GM23338 (cell line): ENCODE measurements around the gene ABCB6. TPM values are rescaled to one million over a fixed set of nuclear protein-coding genes. Genes with fewer than 3 reads are reported as not detected.

Source experiments
- ATAC-seq: fragments of 200-7000 bp; cut with Tn5 transposase; 3 replicates; pipeline ENCODE4 v1.9.1; 2020
- DNase-seq: peaks from one replicate; pipeline ENCODE4 v3.0.0-alpha.2; 2015; ENCODE audit warnings: low spot score
- H2AFZ ChIP-seq: fragments of 200-600 bp; sonication (generic); 2 replicates; pipeline ENCODE4 v1.8.0; 2016; ENCODE audit warnings: antibody characterized with exemption, mild to moderate bottlenecking, moderate library complexity
- H3F3A ChIP-seq: fragments of 200-600 bp; sonication (generic); replicated peaks from 2 replicates; pipeline ENCODE4 v1.8.0; 2017; ENCODE audit warnings: antibody characterized with exemption, mixed run types, low read depth
- H3K27ac ChIP-seq: fragments of 200-600 bp; sonication (generic); 2 replicates; pipeline ENCODE4 v1.6.1; 2016; ENCODE audit warnings: low read depth
- H3K27me3 ChIP-seq: fragments of 200-600 bp; sonication (generic); 2 replicates; pipeline ENCODE4 v1.8.0; 2016; ENCODE audit warnings: mild to moderate bottlenecking, mixed run types, moderate library complexity; ENCODE audit not compliant: insufficient read depth
- H3K36me3 ChIP-seq: fragments of 200-600 bp; sonication (generic); 2 replicates; pipeline ENCODE4 v1.8.0; 2016; ENCODE audit warnings: mild to moderate bottlenecking; ENCODE audit not compliant: insufficient read depth
- H3K4me1 ChIP-seq: fragments of 200-600 bp; sonication (generic); 2 replicates; pipeline ENCODE4 v1.8.0; 2016; ENCODE audit warnings: mild to moderate bottlenecking, moderate library complexity; ENCODE audit not compliant: insufficient read depth
- H3K4me2 ChIP-seq: fragments of 200-600 bp; sonication (generic); 2 replicates; pipeline ENCODE4 v1.7.1; 2017; ENCODE audit warnings: mixed run types
- H3K4me3 ChIP-seq: fragments of 200-600 bp; sonication (generic); 2 replicates; pipeline ENCODE4 v1.6.1; 2016; ENCODE audit warnings: mixed run types
- H3K79me2 ChIP-seq: fragments of 200-600 bp; sonication (generic); replicated peaks from 2 replicates; pipeline ENCODE4 v1.8.0; 2017; ENCODE audit warnings: mild to moderate bottlenecking; ENCODE audit not compliant: insufficient read depth
- H3K9me2 ChIP-seq: fragments of 200-600 bp; sonication (generic); 2 replicates; pipeline ENCODE4 v1.8.0; 2017; ENCODE audit not compliant: insufficient read depth
- H4K20me1 ChIP-seq: fragments of 200-600 bp; sonication (generic); replicated peaks from 2 replicates; pipeline ENCODE4 v1.8.0; 2017; ENCODE audit warnings: mild to moderate bottlenecking; ENCODE audit not compliant: insufficient read depth
- H3K27ac Mint-ChIP-seq: 2 replicates; pipeline ENCODE4 v1.8.0; 2020; ENCODE audit warnings: inconsistent platforms, mild to moderate bottlenecking, moderate library complexity, mixed read lengths
- H3K27me3 Mint-ChIP-seq: 3 replicates; pipeline ENCODE4 v1.8.0; 2022; ENCODE audit warnings: low read depth, mild to moderate bottlenecking, moderate library complexity, mixed read lengths, inconsistent platforms; ENCODE audit not compliant: insufficient read depth, poor library complexity
- H3K36me3 Mint-ChIP-seq: 3 replicates; pipeline ENCODE4 v1.8.0; 2021; ENCODE audit warnings: low read depth, mild to moderate bottlenecking, inconsistent platforms, moderate library complexity, mixed read lengths
- H3K4me1 Mint-ChIP-seq: 3 replicates; pipeline ENCODE4 v1.8.0; 2020; ENCODE audit warnings: mild to moderate bottlenecking, inconsistent platforms, mixed read lengths
- H3K4me3 Mint-ChIP-seq: 3 replicates; pipeline ENCODE4 v1.8.0; 2021; ENCODE audit warnings: moderate library complexity, mild to moderate bottlenecking, inconsistent platforms, mixed read lengths
- H3K9me3 Mint-ChIP-seq: 3 replicates; pipeline ENCODE4 v1.8.0; 2020; ENCODE audit warnings: moderate library complexity, mild to moderate bottlenecking, inconsistent platforms, mixed read lengths
- CREB1 ChIP-seq: fragments of 250-450 bp; sonication (Bioruptor Pico); IDR thresholded peaks from 2 replicates; pipeline ENCODE4 v1.5.0; 2020; ENCODE audit warnings: low read depth, mild to moderate bottlenecking, moderate library complexity
- ETS1 ChIP-seq: IDR thresholded peaks from 2 replicates; pipeline ENCODE4 v1.6.1; 2016; ENCODE audit warnings: antibody characterized with exemption
- NANOG ChIP-seq: IDR thresholded peaks from 2 replicates; pipeline ENCODE4 v1.6.1; 2016; ENCODE audit warnings: antibody characterized with exemption, borderline replicate concordance
- POLR2AphosphoS5 ChIP-seq: IDR thresholded peaks from 2 replicates; pipeline ENCODE4 v1.6.1; 2016; ENCODE audit warnings: antibody characterized with exemption, low read depth
- ZNF462 ChIP-seq: fragments of 250-450 bp; sonication (Bioruptor Pico); IDR thresholded peaks from 2 replicates; pipeline ENCODE4 v1.5.0; 2020; ENCODE audit warnings: mild to moderate bottlenecking, moderate library complexity
- polyA plus RNA-seq: library from polyadenylated mRNA; unstranded; fragments of >200 nt; fragmentation: Nextera tagmentation; extraction: Ambion mirVana; gene quantifications from 2 replicates; pipeline ENCODE4 v1.2.1, GENCODE V29; 2016
- total RNA-seq: library from RNA; depleted of rRNA; stranded (reverse); fragments of >200 nt; shearing (Covaris generic); gene quantifications from 2 replicates; pipeline ENCODE4 v1.2.3, GENCODE V29; 2014

The ABCB6 gene
- total and polyA plus RNA-seq, 2 experiments from 2014 or later, result 26.2 to 35.1 TPM

- no peak for TF ChIP-seq ZNF462
- TF ChIP-seq ETS1, result no peak
- no peak for TF ChIP-seq CREB1
Observed at GRCh38 chr2:219165058-219165911, 53.5 kb downstream of the ABCB6 start (continued).

- Mint-ChIP-seq H3K9me3 (no peaks in the 10 kb centered on the region), H3K4me1 (peaks cover 16% of the 10 kb centered on the region), H3K36me3 (no peaks in the 10 kb centered on the region; the same call in 2 of the 3 replicates), H3K27ac (no peak overlapping the region), H3K4me3 (no peak overlapping the region), H3K27me3 (peaks cover 19% of the 10 kb centered on the region)
- no peak overlapping the region for H3K4me3 ChIP-seq
- H3K27ac ChIP-seq, result no peak overlapping the region
- H2AFZ ChIP-seq, result no peak overlapping the region
- H4K20me1 ChIP-seq, result no peaks in the 10 kb centered on the region; the same call in 1 of the 2 replicates
- DNase-seq (no peak), ATAC-seq (no peak)
- no peak overlapping the region for H3K4me2 ChIP-seq
- H3K36me3 ChIP-seq, result no peaks in the 10 kb centered on the region
- TF ChIP-seq POLR2AphosphoS5 (no peak), NANOG (no peak)
- H3F3A ChIP-seq, result 0 out of 2 replicates have a peak, but pooled peaks cover 3% of the 10 kb centered on the region
- no peaks in the 10 kb centered on the region for H3K9me2 ChIP-seq
- peaks cover 7% of the 10 kb centered on the region; the same call in 1 of the 2 replicates for H3K79me2 ChIP-seq
- H3K4me1 ChIP-seq, result peaks cover 4% of the 10 kb centered on the region; the same call in 1 of the 2 replicates
- no peaks in the 10 kb centered on the region for H3K27me3 ChIP-seq
Observed at GRCh38 chr2:219163156-219163555, 55.6 kb downstream of the ABCB6 start.
